Measurements from ENCODE around the gene TFDP2. TPM values are rescaled to one million over a fixed set of nuclear protein-coding genes. Genes with fewer than 3 reads are reported as not detected.
A peak's percentile ranks its signal among the peaks of the same experiment; 100 is the strongest.

TFDP2 gene
- polyA plus RNA-seq, 1 donor = 51.1 TPM

DNA sequence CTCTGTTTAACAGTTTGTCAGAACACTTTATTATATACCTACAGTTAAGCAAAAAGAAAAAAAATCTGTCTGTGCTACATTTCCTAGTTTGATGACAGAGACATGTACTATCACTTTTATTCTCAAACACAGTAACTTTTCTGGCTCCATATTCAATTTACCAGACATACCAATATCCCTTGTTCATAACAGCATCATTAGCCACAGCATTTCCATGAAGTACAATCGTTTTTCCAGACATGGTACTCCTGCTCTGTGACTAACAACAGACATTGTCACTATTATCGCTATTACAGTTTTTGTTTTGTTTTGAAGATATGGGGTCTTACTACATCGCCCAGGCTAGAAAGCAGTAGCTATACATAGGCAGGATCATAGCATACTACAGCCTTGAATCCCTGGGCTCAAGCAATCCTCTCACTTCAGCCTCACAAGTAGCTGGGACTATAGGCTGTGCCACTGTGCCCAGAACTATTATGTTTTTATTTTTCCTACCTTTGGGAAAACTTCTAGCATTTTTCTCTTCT is 14.5 kb downstream of the TFDP2 start:
- no peak for DNase-seq
- H3K4me3 ChIP-seq (ENCODE audit: low read length) = no peak overlapping the region
- no peak overlapping the region for H3K27ac ChIP-seq (ENCODE audit: low read length)
- H3K36me3 ChIP-seq (ENCODE audit: control insufficient read depth, insufficient read depth, low read length) = no peaks in the 10 kb centered on the region
- WGBS (ENCODE audit: insufficient coverage, low lambda C conversion rate) = no CpG with 5 or more reads among the region's 3 CpGs
- no peaks in the 10 kb centered on the region for H3K27me3 ChIP-seq (ENCODE audit: control insufficient read depth, insufficient read depth, low read length)
- H3K4me1 ChIP-seq (ENCODE audit: control insufficient read depth, insufficient read depth, low read length) = no peaks in the 10 kb centered on the region
- no peaks in the 10 kb centered on the region for H3K9me3 ChIP-seq (ENCODE audit: control insufficient read depth, low read depth, low read length)

DNA sequence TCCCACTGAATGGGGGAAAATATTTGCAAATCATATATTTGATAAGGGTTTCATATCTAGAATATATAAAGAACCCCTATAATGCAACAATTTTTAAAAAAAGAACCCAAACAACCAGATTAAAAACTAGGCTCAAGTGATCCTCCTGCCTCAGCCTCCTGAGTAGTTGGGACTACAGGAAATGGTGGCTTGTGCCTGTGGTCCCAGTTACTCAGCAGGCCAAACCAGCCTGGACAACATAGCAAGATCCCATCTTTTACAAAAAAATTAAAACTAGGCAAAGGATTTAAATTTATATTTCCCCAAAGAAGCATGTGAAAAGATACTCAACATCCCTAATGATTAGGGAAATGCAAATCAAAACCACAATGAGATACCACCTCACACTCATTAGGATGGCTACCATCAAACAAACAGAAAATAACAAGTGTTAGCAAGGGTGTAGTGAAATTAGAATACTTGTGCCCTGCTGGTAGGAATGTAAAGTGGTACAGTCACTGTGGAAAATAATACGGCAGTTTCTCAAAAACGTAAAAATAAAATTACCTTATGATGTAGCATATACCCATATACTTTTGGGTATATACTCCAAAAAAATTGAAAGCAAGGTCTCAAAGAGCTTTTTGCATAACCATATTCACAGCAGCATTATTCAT is 19.7 kb downstream of the TFDP2 start:
- H3K4me3 ChIP-seq (ENCODE audit: low read length) = no peak overlapping the region
- H3K27me3 ChIP-seq (ENCODE audit: control insufficient read depth, insufficient read depth, low read length) = no peaks in the 10 kb centered on the region
- no peak overlapping the region for H3K27ac ChIP-seq (ENCODE audit: low read length)
- no peak for DNase-seq
- no peaks in the 10 kb centered on the region for H3K9me3 ChIP-seq (ENCODE audit: control insufficient read depth, low read depth, low read length)
- no peaks in the 10 kb centered on the region for H3K36me3 ChIP-seq (ENCODE audit: control insufficient read depth, insufficient read depth, low read length)
- no peaks in the 10 kb centered on the region for H3K4me1 ChIP-seq (ENCODE audit: control insufficient read depth, insufficient read depth, low read length)
- WGBS (ENCODE audit: insufficient coverage, low lambda C conversion rate) = 100% methylated on average over 2 of the region's 2 CpGs

DNA sequence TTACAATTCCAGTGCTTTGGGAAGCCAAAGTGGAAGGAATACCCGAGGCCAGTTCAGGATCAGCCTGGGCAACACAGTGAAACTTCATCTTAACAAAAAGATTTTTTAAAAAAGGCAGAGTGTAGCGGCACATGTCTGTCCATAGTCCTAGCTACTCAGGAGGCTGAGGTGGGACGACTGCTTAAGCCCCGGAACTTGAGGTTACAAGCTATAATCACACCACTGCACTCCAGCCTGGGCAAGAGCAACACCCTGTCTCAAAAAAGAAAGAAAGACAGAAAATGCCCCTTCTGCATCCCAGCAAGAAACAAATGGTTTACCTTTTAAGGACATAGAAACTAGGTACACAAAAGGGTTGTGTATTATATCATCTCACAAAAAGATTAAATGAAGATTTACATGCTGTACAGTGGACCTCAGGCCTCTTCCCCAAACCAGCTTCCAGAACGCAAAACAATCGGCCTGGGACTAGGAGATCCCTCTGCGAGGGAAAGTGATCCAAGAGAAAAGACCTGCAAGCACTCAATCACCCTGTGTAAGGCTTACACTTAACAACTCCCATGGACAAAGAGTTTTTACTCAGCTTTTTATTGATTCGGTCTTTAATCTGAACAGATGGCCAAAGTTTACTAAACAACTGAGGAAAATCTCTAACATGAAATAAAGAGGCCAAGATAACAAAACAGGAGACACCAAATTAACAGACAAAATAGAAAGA is 21.2 kb downstream of the TFDP2 start:
- DNase-seq = no peak
- Histone ChIP-seq H3K27me3 (ENCODE audit: control insufficient read depth, insufficient read depth, low read length) (no peaks in the 10 kb centered on the region), H3K36me3 (ENCODE audit: control insufficient read depth, insufficient read depth, low read length) (no peaks in the 10 kb centered on the region), H3K4me3 (ENCODE audit: low read length) (no peak overlapping the region), H3K27ac (ENCODE audit: low read length) (no peak overlapping the region), H3K9me3 (ENCODE audit: control insufficient read depth, low read depth, low read length) (no peaks in the 10 kb centered on the region), H3K4me1 (ENCODE audit: control insufficient read depth, insufficient read depth, low read length) (no peaks in the 10 kb centered on the region)
- WGBS (ENCODE audit: insufficient coverage, low lambda C conversion rate) = 80% methylated on average over 2 of the region's 8 CpGs

DNA sequence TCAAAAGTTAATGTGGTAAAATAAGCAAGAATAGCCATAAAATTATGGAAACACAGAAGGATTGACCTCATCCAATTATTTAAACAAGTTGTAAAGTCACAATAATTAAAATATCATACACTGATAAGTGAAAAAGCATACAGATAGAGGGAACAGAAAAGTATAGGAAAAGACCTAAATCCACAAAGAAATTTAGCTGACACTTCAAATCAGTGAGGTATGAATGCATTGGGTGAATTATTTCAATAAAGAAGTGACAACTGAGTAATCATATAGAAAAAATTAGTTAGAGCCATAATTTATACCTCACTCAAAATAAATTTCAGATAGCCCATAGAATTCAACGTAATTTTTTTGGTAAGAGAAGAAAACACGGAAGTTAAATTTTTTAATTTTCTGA is 25.1 kb downstream of the TFDP2 start:
- 100% methylated on average over 1 of the region's 2 CpGs for WGBS (ENCODE audit: insufficient coverage, low lambda C conversion rate)
- Histone ChIP-seq H3K36me3 (ENCODE audit: control insufficient read depth, insufficient read depth, low read length) (no peaks in the 10 kb centered on the region), H3K9me3 (ENCODE audit: control insufficient read depth, low read depth, low read length) (no peaks in the 10 kb centered on the region), H3K27ac (ENCODE audit: low read length) (no peak overlapping the region), H3K27me3 (ENCODE audit: control insufficient read depth, insufficient read depth, low read length) (no peaks in the 10 kb centered on the region), H3K4me1 (ENCODE audit: control insufficient read depth, insufficient read depth, low read length) (no peaks in the 10 kb centered on the region), H3K4me3 (ENCODE audit: low read length) (no peak overlapping the region)
- no peak for DNase-seq

DNA sequence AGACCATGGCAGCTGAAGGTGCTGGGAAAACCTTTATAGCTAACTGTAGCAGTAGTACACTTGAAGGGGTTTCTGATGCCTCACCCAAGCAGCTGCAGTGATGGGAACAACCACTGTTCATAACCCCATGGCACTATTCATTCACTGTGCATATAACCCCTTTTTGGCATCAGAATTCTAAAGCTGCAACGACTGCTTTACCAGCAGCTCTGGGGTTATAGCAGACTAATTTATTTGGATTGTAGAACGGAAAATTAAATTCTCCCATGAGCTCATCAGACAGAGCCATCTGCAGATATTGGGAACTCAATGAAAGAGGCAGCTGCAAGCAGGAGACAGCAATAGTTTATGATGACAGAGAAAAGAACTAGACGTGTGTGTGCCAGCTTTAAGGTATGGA is 28.6 kb downstream of the TFDP2 start:
- H3K9me3 ChIP-seq (ENCODE audit: control insufficient read depth, low read depth, low read length) = no peaks in the 10 kb centered on the region
- H3K27me3 ChIP-seq (ENCODE audit: control insufficient read depth, insufficient read depth, low read length) = no peaks in the 10 kb centered on the region
- H3K4me3 ChIP-seq (ENCODE audit: low read length) = no peak overlapping the region
- H3K36me3 ChIP-seq (ENCODE audit: control insufficient read depth, insufficient read depth, low read length) = no peaks in the 10 kb centered on the region
- no peak for DNase-seq
- no peaks in the 10 kb centered on the region for H3K4me1 ChIP-seq (ENCODE audit: control insufficient read depth, insufficient read depth, low read length)
- no peak overlapping the region for H3K27ac ChIP-seq (ENCODE audit: low read length)
- no CpG with 5 or more reads among the region's 3 CpGs for WGBS (ENCODE audit: insufficient coverage, low lambda C conversion rate)

DNA sequence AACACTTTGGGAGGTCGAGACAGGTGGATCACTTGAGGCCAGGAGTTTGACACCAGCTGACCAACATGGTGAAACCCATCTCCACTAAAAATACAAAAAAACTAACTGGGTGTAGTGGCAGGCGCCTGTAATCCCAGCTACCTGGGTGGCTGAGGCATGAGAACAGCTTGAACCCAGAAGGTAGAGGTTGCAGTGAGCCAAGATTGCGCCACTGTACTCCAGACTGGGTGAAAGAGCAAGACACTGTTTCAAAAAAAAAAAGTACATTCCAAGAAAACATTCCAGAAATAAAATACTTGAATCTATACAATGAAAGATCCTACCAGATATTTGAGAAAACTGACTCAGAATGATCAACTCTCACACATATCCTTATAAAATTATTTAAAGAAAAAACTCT is 30.4 kb downstream of the TFDP2 start:
- Histone ChIP-seq H3K27ac (ENCODE audit: low read length) (no peak overlapping the region), H3K36me3 (ENCODE audit: control insufficient read depth, insufficient read depth, low read length) (no peaks in the 10 kb centered on the region), H3K4me3 (ENCODE audit: low read length) (no peak overlapping the region), H3K27me3 (ENCODE audit: control insufficient read depth, insufficient read depth, low read length) (no peaks in the 10 kb centered on the region), H3K4me1 (ENCODE audit: control insufficient read depth, insufficient read depth, low read length) (no peaks in the 10 kb centered on the region), H3K9me3 (ENCODE audit: control insufficient read depth, low read depth, low read length) (no peaks in the 10 kb centered on the region)
- peak in 1 of 2 donors; percentile 4 for DNase-seq
- no CpG with 5 or more reads among the region's 3 CpGs for WGBS (ENCODE audit: insufficient coverage, low lambda C conversion rate)

DNA sequence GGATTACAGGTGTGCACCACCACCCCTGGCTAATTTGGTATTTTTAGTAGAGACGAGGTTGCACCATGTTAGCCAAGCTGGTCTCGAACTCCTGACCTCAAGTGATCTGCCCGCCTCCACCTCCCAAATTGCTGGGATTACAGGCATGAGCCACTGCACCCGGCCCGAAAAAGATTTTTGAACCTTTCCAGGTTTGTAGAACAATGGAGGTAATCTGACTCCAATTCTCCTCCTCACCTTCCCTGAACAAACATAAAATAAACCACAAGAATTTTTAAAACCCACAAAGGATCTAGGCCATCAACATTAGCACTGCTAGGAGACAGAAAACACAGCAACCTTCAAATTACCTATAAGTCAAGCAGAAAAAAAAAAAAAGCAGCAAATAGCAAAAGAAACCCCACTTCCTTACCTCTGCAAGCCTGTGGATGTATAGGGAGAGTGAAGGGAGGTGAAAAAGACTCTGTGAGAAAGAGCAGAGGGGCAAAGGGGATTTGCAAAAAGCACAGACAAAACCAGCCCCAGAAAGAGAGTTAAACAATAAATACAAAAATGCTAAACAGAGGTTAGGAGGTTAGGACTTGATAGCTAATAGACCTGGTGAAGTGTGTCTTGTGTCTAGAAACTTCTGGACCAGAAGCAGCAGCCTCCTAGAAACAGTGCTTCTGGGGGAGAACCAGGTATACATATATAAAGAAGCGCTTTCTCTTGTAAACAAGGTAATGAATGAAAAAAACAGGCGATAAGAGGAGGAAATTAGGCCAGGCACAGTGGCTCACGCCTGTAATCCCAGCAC is 32.1 kb downstream of the TFDP2 start:
- WGBS (ENCODE audit: insufficient coverage, low lambda C conversion rate) = 80% methylated on average over 2 of the region's 8 CpGs
- no peak for DNase-seq
- Histone ChIP-seq H3K36me3 (ENCODE audit: control insufficient read depth, insufficient read depth, low read length) (no peaks in the 10 kb centered on the region), H3K9me3 (ENCODE audit: control insufficient read depth, low read depth, low read length) (peaks cover 2% of the 10 kb centered on the region), H3K27ac (ENCODE audit: low read length) (no peak overlapping the region), H3K4me3 (ENCODE audit: low read length) (no peak overlapping the region), H3K4me1 (ENCODE audit: control insufficient read depth, insufficient read depth, low read length) (no peaks in the 10 kb centered on the region), H3K27me3 (ENCODE audit: control insufficient read depth, insufficient read depth, low read length) (no peaks in the 10 kb centered on the region)

DNA sequence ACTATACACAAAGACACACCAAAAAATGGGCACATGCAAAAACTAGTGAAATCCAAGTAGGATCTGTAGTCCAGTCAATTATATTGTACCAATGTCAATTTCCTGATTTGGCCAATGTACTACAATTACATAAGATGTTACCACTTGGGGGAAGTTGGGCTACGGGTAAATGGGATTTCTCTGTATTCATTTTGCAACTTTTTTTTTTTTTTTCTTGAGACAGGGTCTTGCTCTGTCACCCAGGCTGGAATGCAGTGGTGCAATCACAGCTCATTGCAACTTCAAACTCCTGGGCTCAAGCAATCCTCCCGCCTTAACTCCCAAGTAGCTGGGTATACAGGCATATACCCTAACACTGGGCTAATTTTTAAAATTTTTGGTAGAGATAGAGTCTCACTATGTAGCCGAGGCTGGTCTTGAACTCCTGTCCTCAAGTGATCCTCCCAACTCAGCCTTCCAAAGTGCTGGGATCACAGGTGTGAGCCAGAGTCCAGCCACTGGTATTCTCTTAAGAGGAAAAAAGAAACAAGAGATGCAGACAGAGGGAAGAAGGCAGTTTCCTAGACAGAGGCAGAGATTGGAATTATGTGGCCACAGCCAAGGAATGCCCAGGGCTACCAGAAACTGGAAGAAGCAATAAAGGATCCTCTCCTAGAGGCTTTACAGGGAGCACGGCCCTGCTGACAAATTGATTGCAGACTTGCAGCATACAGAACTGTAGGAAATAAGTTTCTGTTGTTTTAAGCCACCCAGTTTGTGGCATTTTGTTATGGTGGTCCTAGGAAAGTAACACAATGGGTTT is 33.3 kb downstream of the TFDP2 start:
- no peak for DNase-seq
- H3K4me3 ChIP-seq (ENCODE audit: low read length) = no peak overlapping the region
- H3K27me3 ChIP-seq (ENCODE audit: control insufficient read depth, insufficient read depth, low read length) = no peaks in the 10 kb centered on the region
- no peak overlapping the region for H3K27ac ChIP-seq (ENCODE audit: low read length)
- H3K36me3 ChIP-seq (ENCODE audit: control insufficient read depth, insufficient read depth, low read length) = no peaks in the 10 kb centered on the region
- no peaks in the 10 kb centered on the region for H3K4me1 ChIP-seq (ENCODE audit: control insufficient read depth, insufficient read depth, low read length)
- peaks cover 7% of the 10 kb centered on the region for H3K9me3 ChIP-seq (ENCODE audit: control insufficient read depth, low read depth, low read length)
- no CpG with 5 or more reads among the region's 4 CpGs for WGBS (ENCODE audit: insufficient coverage, low lambda C conversion rate)

DNA sequence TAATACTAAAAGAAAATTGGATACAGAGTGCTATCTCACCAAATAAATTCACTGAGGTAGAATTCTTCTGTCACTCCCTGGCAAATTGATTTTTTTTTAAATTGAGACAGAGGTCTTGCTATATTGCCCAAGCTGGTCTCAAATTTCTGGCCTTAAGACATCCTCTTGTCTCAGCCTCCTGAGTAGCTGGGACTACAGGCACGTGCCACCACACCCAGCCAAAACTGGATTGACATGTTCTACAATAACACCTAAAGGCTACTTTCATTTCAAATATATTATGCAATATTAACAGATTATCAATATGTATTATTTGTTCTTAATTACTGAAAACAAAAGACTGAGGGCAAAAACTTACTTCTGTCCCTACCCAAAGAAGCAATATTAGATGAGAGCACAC is 36.7 kb downstream of the TFDP2 start:
- no CpG with 5 or more reads among the region's 1 CpG for WGBS (ENCODE audit: insufficient coverage, low lambda C conversion rate)
- H3K9me3 ChIP-seq (ENCODE audit: control insufficient read depth, low read depth, low read length) = peaks cover 7% of the 10 kb centered on the region

DNA sequence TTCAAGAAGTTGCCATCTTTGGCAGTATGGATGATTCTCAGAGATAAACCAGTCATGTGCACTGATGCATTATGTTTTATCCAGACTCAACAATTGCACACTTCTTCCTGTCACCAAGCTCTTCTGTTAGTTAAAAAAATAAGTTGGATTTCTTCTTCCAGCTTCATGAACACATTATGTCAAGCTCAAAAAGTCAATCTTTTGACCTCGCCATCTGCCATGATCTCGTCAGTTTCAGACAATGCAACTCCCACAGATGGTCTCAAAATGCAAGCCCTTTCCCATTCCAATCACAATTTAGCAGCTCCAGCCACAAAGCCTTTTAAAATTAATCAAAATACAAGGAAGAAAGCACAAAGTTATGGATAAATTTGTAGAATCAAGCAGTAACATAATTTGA is 42.8 kb downstream of the TFDP2 start:
- H3K4me3 ChIP-seq (ENCODE audit: low read length) = no peak overlapping the region
- WGBS (ENCODE audit: insufficient coverage, low lambda C conversion rate) = no CpG with 5 or more reads among the region's 2 CpGs
- no peaks in the 10 kb centered on the region for H3K36me3 ChIP-seq (ENCODE audit: control insufficient read depth, insufficient read depth, low read length)
- no peak for DNase-seq
- no peak overlapping the region for H3K27ac ChIP-seq (ENCODE audit: low read length)
- no peaks in the 10 kb centered on the region for H3K27me3 ChIP-seq (ENCODE audit: control insufficient read depth, insufficient read depth, low read length)
- no peaks in the 10 kb centered on the region for H3K4me1 ChIP-seq (ENCODE audit: control insufficient read depth, insufficient read depth, low read length)
- peaks cover under 1% of the 10 kb centered on the region for H3K9me3 ChIP-seq (ENCODE audit: control insufficient read depth, low read depth, low read length)

More for the DNA sequence above, 36.7 kb downstream of the TFDP2 start:
- no peak overlapping the region for H3K27ac ChIP-seq (ENCODE audit: low read length)
- no peak for DNase-seq
- H3K4me3 ChIP-seq (ENCODE audit: low read length) = no peak overlapping the region
- H3K4me1 ChIP-seq (ENCODE audit: control insufficient read depth, insufficient read depth, low read length) = no peaks in the 10 kb centered on the region
- H3K36me3 ChIP-seq (ENCODE audit: control insufficient read depth, insufficient read depth, low read length) = no peaks in the 10 kb centered on the region
- H3K27me3 ChIP-seq (ENCODE audit: control insufficient read depth, insufficient read depth, low read length) = no peaks in the 10 kb centered on the region
